Karpas-422 (cell line): ENCODE measurements around the gene YBX3. TPM values are rescaled to one million over a fixed set of nuclear protein-coding genes. Genes with fewer than 3 reads are reported as not detected.
A peak's percentile ranks its signal among the peaks of the same experiment; 100 is the strongest.

Source experiments
- DNase-seq: peaks from one replicate; pipeline ENCODE4 v3.0.0-alpha.2; 2015
- H2AFZ ChIP-seq: fragments of 200-600 bp; sonication (generic); 2 replicates; pipeline ENCODE4 v1.6.1; 2014; ENCODE audit warnings: antibody characterized with exemption, low read length, mixed read lengths
- H3K27ac ChIP-seq: fragments of 200-600 bp; sonication (generic); 2 replicates; pipeline ENCODE4 v1.5.1; 2014; ENCODE audit warnings: mild to moderate bottlenecking, low read length, moderate library complexity
- H3K27me3 ChIP-seq: fragments of 200-600 bp; sonication (generic); 2 replicates; pipeline ENCODE4 v1.6.1; 2014; ENCODE audit warnings: low read length, mixed read lengths
- H3K36me3 ChIP-seq: fragments of 200-600 bp; sonication (generic); 2 replicates; pipeline ENCODE4 v1.6.1; 2014; ENCODE audit warnings: low read length, mixed read lengths; ENCODE audit not compliant: insufficient read depth
- H3K4me1 ChIP-seq: fragments of 200-600 bp; sonication (generic); 2 replicates; pipeline ENCODE4 v1.6.1; 2014; ENCODE audit warnings: mild to moderate bottlenecking, low read length, mixed read lengths
- H3K4me2 ChIP-seq: fragments of 200-600 bp; sonication (generic); 2 replicates; pipeline ENCODE4 v1.6.1; 2014; ENCODE audit warnings: low read length, low read depth, mild to moderate bottlenecking; ENCODE audit not compliant: poor library complexity, severe bottlenecking
- H3K4me3 ChIP-seq: fragments of 200-600 bp; sonication (generic); 2 replicates; pipeline ENCODE4 v1.5.1; 2014; ENCODE audit warnings: mild to moderate bottlenecking, antibody characterized with exemption, low read length, mixed read lengths
- H3K79me2 ChIP-seq: fragments of 200-600 bp; sonication (generic); 2 replicates; pipeline ENCODE4 v1.6.1; 2014; ENCODE audit warnings: mild to moderate bottlenecking, low read length, mixed read lengths
- H3K9ac ChIP-seq: fragments of 200-600 bp; sonication (generic); 2 replicates; pipeline ENCODE4 v1.6.0; 2014; ENCODE audit warnings: low read length
- H3K9me2 ChIP-seq: fragments of 200-600 bp; sonication (generic), shearing (Covaris generic); replicated peaks from 2 replicates; pipeline ENCODE4 v1.6.0; 2014; ENCODE audit warnings: mild to moderate bottlenecking, low read length, moderate library complexity; ENCODE audit not compliant: insufficient read depth
- H3K9me3 ChIP-seq: fragments of 300-700, 200-600 bp; sonication (generic); 2 replicates; pipeline ENCODE4 v1.6.1; 2014; ENCODE audit warnings: low read length, mixed read lengths
- H4K20me1 ChIP-seq: fragments of 200-600 bp; sonication (generic); 2 replicates; pipeline ENCODE4 v1.6.1; 2014; ENCODE audit warnings: mild to moderate bottlenecking, antibody characterized with exemption, low read length, low read depth; ENCODE audit not compliant: insufficient read depth
- total RNA-seq: library from RNA; depleted of rRNA; stranded (reverse); fragments of >200 nt; shearing (Covaris generic); gene quantifications from 2 replicates; pipeline ENCODE4 v1.2.3, GENCODE V29; 2014; ENCODE audit warnings: low replicate concordance; rRNA removed

YBX3 gene
- not detected in 2 replicates for total RNA-seq

DNA sequence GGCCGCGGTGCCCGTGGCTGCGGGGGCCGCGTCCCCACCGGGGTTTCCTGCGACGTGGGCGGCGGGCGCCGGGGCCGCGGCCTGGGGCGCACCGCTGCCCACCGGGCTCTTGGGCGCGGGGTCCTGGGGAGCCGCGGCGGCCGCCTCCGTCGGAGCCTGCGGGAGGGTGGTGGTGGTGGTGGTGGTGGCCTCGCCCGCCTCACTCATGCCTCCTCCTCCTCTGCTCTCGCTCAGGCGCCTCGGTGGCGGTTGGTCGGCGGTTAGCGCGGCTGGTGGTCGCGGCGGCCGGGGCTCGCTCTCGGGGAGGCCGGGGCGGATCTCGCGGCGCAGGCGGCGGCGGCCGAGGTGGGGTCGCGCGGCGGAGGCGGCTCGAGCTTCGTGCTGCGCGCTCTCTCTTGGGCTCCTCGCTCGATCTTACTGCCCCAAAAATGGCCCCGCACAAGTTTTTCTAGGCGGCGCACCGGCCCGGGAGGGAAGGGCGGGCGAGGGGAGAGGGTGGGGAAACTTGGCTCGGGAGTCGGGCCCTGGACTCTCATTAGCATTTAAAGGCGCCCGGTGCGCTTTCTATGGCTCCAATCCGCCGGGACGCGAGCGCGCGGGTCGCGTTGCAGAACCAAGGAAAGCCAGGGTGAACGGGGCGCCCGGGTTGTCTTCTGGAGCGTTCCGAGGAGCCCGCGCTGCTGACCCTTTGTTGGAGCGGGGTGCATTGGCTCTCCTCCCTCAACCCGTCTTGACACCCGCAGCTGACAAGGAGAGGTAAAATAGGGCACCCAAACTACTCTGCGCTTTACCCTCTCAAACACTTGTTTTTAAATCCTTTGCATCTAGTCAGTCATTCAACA is at the start of gene YBX3:
TSS of gene YBX3 (minus strand) at position 419 of the 842 bp plus-strand sequence. CDS start at position 207, 212 bp downstream.
- no peaks in the 10 kb centered on the region for H3K4me1 ChIP-seq
- no peak within 1 kb of the TSS for H2AFZ ChIP-seq
- H3K9me3 ChIP-seq: no peaks in the 10 kb centered on the region
- DNase-seq: no peak
- H3K36me3 ChIP-seq: no peaks in the 10 kb centered on the region
- no peak within 1 kb of the TSS for H3K9ac ChIP-seq
- H3K27ac ChIP-seq: no peak within 1 kb of the TSS
- H4K20me1 ChIP-seq: no peaks in the 10 kb centered on the region
- no peak within 1 kb of the TSS for H3K4me2 ChIP-seq
- H3K27me3 ChIP-seq: no peaks in the 10 kb centered on the region
- no peak within 1 kb of the TSS for H3K4me3 ChIP-seq
- no peaks in the 10 kb centered on the region for H3K79me2 ChIP-seq
- no peaks in the 10 kb centered on the region for H3K9me2 ChIP-seq

DNA sequence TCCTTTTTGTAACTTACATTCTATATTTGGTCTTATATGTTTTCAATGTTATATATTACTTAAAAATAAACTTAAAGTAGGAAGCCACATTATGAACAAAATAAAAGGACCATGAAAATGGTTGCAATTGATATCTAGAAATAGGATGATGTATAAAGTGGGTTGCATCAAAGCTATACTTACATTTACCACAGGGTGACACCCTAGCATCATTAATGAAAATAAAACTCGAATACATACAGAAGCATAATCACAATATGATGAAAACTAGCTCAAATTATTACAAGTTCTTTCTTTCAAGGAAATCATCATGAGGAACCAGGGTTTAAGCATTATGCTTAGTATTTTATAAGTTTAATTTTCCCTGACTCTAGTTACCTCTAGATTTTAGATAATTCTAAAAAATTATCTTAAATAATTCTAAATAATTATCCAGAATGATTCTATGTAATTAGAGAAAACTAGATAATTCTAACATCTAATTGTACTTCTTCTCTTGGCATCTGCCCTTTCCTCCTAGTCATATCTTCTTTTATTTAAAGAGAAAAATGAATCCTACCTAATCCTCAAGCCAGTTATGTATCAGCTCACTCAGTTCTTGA is 48.1 kb upstream of the YBX3 start:
- H3K4me1 ChIP-seq: no peaks in the 10 kb centered on the region

DNA sequence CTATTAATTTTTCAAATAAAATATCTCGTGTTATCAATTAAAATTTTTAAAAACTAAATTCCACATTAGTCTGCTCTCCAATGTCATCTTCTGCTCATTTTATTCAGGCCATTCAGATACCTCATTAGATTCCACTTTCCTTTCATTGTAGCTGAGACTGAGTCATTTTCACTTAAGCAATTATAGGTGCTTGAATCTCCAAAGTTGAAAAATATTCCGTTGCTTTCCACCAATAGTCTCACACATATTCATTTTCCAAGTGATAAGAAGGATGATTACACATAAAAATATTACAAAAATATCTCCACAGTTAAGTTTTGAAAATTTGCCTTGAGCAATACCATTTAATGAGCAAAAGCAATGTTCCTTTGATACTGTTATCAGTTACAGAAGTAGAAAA is 36.5 kb upstream of the YBX3 start:
- no peaks in the 10 kb centered on the region for H3K79me2 ChIP-seq
- H3K4me2 ChIP-seq: no peak overlapping the region
- H3K9ac ChIP-seq: no peak overlapping the region
- no peaks in the 10 kb centered on the region for H3K4me1 ChIP-seq
- no peaks in the 10 kb centered on the region for H3K9me2 ChIP-seq
- no peak for DNase-seq
- no peaks in the 10 kb centered on the region for H3K36me3 ChIP-seq
- no peaks in the 10 kb centered on the region for H3K27me3 ChIP-seq
- H2AFZ ChIP-seq: no peak overlapping the region
- no peaks in the 10 kb centered on the region for H4K20me1 ChIP-seq
- H3K27ac ChIP-seq: no peak overlapping the region
- no peak overlapping the region for H3K4me3 ChIP-seq
- no peaks in the 10 kb centered on the region for H3K9me3 ChIP-seq

More for the DNA sequence above, 48.1 kb upstream of the YBX3 start:
- Histone ChIP-seq H3K9me3 (no peaks in the 10 kb centered on the region), H3K9ac (no peak overlapping the region), H4K20me1 (no peaks in the 10 kb centered on the region), H3K36me3 (no peaks in the 10 kb centered on the region), H3K4me3 (no peak overlapping the region), H3K27me3 (no peaks in the 10 kb centered on the region), H3K79me2 (no peaks in the 10 kb centered on the region), H3K27ac (no peak overlapping the region), H3K9me2 (no peaks in the 10 kb centered on the region), H2AFZ (no peak overlapping the region), H3K4me2 (no peak overlapping the region)
- DNase-seq: peak; percentile 74

DNA sequence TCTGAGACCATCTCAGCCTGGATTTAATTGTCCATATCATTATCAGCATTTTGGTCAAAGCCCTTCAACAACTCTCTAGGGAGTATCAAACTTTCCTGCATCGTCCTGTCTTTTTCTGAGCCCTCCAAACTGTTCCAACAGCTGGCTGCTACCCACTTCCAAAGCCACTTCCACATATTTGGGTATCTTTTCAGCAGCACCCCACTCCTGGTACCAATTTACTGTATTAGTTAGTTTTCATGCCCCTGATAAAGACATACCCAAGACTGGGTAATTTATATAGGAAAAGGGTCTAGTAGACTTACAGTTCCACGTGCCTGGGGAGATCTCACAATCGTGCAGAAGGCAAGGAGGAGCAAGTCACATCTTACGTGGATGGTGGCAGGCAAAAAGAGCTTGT is 33.1 kb upstream of the YBX3 start:
- H3K4me3 ChIP-seq: no peak overlapping the region
- H3K4me2 ChIP-seq: no peak overlapping the region
- no peaks in the 10 kb centered on the region for H3K27me3 ChIP-seq
- no peaks in the 10 kb centered on the region for H3K79me2 ChIP-seq
- no peaks in the 10 kb centered on the region for H3K36me3 ChIP-seq
- H3K9me3 ChIP-seq: no peaks in the 10 kb centered on the region
- no peak overlapping the region for H2AFZ ChIP-seq
- no peak overlapping the region for H3K27ac ChIP-seq
- DNase-seq: no peak
- H3K9me2 ChIP-seq: no peaks in the 10 kb centered on the region
- H4K20me1 ChIP-seq: no peaks in the 10 kb centered on the region
- no peak overlapping the region for H3K9ac ChIP-seq
- H3K4me1 ChIP-seq: no peaks in the 10 kb centered on the region

DNA sequence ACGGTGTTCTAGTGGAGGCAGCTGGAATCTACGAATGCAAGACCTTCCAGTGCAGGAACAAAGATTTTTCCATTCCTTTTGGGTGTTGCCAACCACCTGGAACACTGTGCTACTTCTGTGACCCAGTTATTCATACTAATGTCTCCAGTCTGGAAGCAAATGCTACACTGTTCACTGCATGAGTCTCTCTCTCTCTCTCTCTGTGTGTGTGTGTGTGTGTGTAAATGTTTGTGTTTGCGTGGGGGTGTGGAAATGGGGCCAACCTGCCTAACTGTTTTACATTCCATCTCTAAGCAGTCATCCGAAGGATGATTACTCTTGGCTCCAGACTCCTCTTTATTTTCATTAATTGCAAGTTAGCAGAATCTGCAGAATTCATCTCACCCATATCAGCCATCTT is 29.9 kb upstream of the YBX3 start:
- Histone ChIP-seq H3K4me3 (no peak overlapping the region), H3K9me2 (no peaks in the 10 kb centered on the region), H3K4me1 (0 out of 2 replicates have a peak, but pooled peaks cover 2% of the 10 kb centered on the region), H3K9ac (no peak overlapping the region), H3K79me2 (no peaks in the 10 kb centered on the region), H3K9me3 (no peaks in the 10 kb centered on the region), H3K36me3 (no peaks in the 10 kb centered on the region), H2AFZ (no peak overlapping the region), H3K27me3 (no peaks in the 10 kb centered on the region), H3K27ac (no peak overlapping the region), H4K20me1 (no peaks in the 10 kb centered on the region), H3K4me2 (no peak overlapping the region)
- DNase-seq: no peak

DNA sequence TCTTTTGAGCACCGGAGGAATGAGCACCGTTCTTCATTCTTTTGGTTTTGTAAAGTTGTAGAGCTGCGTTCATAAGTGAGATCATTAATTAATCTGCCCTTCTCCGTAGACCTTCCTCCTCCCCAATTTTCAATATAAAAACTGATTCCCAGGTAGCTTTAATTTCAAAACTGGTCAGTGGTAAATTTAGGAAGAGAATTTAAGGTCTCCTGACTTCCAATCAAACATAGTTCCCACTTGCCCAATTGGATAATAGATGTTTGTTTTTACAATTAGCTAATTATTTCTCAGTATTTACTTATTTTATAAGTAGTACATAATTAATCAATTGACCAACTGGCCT is 27.2 kb upstream of the YBX3 start:
- Histone ChIP-seq H3K4me1 (0 out of 2 replicates have a peak, but pooled peaks cover 2% of the 10 kb centered on the region), H3K27ac (no peak overlapping the region), H3K9me2 (no peaks in the 10 kb centered on the region), H3K79me2 (no peaks in the 10 kb centered on the region), H3K9ac (no peak overlapping the region), H2AFZ (no peak overlapping the region), H3K4me3 (no peak overlapping the region), H3K9me3 (no peaks in the 10 kb centered on the region), H3K27me3 (no peaks in the 10 kb centered on the region), H4K20me1 (no peaks in the 10 kb centered on the region), H3K4me2 (no peak overlapping the region), H3K36me3 (no peaks in the 10 kb centered on the region)
- DNase-seq: no peak

DNA sequence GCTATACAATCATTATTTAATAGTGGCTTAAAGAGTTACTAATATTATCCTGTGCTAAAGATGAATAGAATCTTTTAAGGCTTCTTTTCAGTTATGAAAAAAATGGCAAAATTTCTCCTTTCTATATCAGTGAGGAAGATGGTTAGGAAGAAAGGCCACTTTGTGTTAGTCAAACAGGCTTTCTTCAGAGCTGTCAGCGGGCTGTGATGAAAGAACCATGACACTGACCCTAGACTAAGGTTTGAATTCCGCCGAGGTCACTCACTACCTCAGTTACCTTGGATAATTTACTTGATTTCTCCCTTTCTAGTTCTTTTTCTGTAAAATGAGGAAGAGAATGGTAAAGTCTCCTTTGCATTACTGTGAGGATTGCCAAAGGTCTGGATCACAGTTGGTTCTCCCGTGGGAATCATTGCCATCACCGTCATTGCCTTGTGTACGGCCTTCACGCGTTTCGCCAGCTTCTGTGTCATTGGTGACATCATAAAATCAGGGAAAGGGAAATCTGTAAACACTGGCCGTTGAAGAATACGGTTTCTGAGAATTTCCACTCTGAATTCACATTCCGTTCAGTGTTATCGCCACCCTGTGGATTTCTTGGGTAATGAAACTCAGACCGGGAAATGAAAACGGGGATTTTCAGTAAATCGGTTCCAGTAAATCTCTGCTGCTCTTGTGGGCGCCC is 26.7 kb upstream of the YBX3 start:
- Histone ChIP-seq H3K9me3 (no peaks in the 10 kb centered on the region), H3K4me2 (no peak overlapping the region), H3K36me3 (no peaks in the 10 kb centered on the region), H3K9ac (no peak overlapping the region), H3K27ac (no peak overlapping the region), H3K4me1 (0 out of 2 replicates have a peak, but pooled peaks cover 2% of the 10 kb centered on the region), H4K20me1 (no peaks in the 10 kb centered on the region), H3K27me3 (no peaks in the 10 kb centered on the region), H3K79me2 (no peaks in the 10 kb centered on the region), H2AFZ (no peak overlapping the region; the same call in 1 of the 2 replicates), H3K9me2 (no peaks in the 10 kb centered on the region), H3K4me3 (no peak overlapping the region)
- peak; percentile 91 for DNase-seq

DNA sequence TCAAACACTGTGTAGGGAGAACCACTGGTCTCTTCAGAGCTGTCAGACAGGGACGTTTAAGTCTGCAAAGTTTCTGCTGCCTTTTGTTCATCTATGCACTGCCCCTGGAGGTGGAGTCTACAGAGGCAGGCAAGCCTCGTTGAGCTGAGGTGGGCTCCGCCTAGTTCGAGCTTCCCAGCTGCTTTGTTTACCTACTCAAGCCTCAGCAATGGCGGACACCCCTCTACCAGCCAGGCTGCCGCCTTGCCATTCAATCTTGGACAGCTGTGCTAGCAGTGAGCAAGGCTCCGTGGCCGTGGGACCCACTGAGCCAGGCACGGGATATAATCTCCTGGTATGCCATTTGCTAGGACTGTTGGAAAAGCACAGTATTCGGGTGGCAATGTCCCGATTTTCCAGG is 24.6 kb upstream of the YBX3 start:
- Histone ChIP-seq H3K27ac (no peak overlapping the region), H3K9ac (no peak overlapping the region), H3K4me3 (no peak overlapping the region), H2AFZ (no peak overlapping the region), H3K4me1 (0 out of 2 replicates have a peak, but pooled peaks cover 2% of the 10 kb centered on the region), H3K9me3 (no peaks in the 10 kb centered on the region), H4K20me1 (no peaks in the 10 kb centered on the region), H3K79me2 (no peaks in the 10 kb centered on the region), H3K36me3 (no peaks in the 10 kb centered on the region), H3K27me3 (no peaks in the 10 kb centered on the region), H3K9me2 (no peaks in the 10 kb centered on the region), H3K4me2 (no peak overlapping the region)
- DNase-seq: no peak
